A549 (cell line): ENCODE data around the gene CRB2.

Experiments used
- BHLHE40 ChIP-seq: IDR thresholded peaks from 2 replicates; pipeline ENCODE4 v1.6.1; 2012; ENCODE audit warnings: low read depth, low read length, inconsistent platforms
- CHD2 ChIP-seq: fragments of 150-350 bp; IDR thresholded peaks from 2 replicates; pipeline ENCODE4 v1.6.1; 2014; ENCODE audit warnings: low read length; ENCODE audit not compliant: partially characterized antibody
- EP300 ChIP-seq, 2 experiments: fragments of >200 bp; sonication (Bioruptor Twin); formaldehyde crosslinking; IDR thresholded peaks; 2 replicates in 1 of 2; 3 replicates in 1 of 2; pipeline ENCODE4 v1.6.1; 2016 to 2017
- ESRRA ChIP-seq: fragments of 150-350 bp; IDR thresholded peaks from 2 replicates; pipeline ENCODE4 v1.6.1; 2014; ENCODE audit warnings: mild to moderate bottlenecking, low read length, borderline replicate concordance
- MAFK ChIP-seq: fragments of 450-650 bp; IDR thresholded peaks from 2 replicates; pipeline ENCODE4 v1.6.1; 2014; ENCODE audit not compliant: partially characterized antibody
- MYC ChIP-seq: IDR thresholded peaks from 2 replicates; pipeline ENCODE4 v1.6.1; 2012; ENCODE audit warnings: mild to moderate bottlenecking, inconsistent platforms, low read length, improper control_type of control experiment, borderline replicate concordance
- POLR2A ChIP-seq: IDR thresholded peaks from 2 replicates; pipeline ENCODE4 v1.6.1; 2012; ENCODE audit warnings: mild to moderate bottlenecking, low read length
- RCOR1 ChIP-seq: fragments of 150-350 bp; IDR thresholded peaks from 2 replicates; pipeline ENCODE4 v1.6.1; 2014; ENCODE audit warnings: antibody characterized with exemption, low read length, low read depth
- RFX5 ChIP-seq: fragments of 450-650 bp; IDR thresholded peaks from 2 replicates; pipeline ENCODE4 v1.7.1; 2014; ENCODE audit warnings: antibody characterized with exemption, mild to moderate bottlenecking, moderate library complexity
- TF ChIP-seq, protein P1 (sequence below): fragments of >200 bp; sonication (Bioruptor Twin); formaldehyde crosslinking; IDR thresholded peaks from 3 replicates; pipeline ENCODE4 v1.5.1; 2016
- TF ChIP-seq, protein P2 (sequence below): fragments of 200-600 bp; sonication (generic); IDR thresholded peaks from 2 replicates; pipeline ENCODE4 v1.6.1; 2016; ENCODE audit warnings: antibody characterized with exemption, mild to moderate bottlenecking, moderate library complexity

DNA sequence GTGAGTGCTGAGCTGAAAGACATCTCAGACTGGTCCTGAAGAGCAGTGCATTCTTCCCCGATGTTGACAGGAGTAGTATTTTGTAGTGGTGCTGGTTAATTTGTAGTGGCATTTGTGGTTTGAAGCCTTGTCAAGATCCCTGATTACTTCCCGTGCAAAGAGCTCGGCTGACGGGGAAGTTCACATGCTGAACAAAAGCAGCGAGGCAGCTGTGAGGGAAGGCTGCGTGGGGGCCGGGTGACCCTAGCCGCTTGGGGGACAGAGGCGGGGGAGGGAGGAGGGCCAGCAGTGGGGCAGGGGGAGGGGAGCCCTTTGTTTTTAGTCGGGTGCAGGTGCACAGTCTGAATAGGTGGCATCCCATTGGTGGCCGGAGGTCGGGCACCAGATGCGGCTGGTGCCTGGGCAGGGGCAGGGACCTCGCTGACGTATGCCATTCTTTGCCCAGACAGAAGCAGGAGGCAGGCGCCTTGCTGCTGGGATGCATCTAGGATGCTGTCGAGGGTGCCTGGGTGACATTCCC, 64.7 kb downstream of the CRB2 start:
- TF ChIP-seq, protein P1, sequence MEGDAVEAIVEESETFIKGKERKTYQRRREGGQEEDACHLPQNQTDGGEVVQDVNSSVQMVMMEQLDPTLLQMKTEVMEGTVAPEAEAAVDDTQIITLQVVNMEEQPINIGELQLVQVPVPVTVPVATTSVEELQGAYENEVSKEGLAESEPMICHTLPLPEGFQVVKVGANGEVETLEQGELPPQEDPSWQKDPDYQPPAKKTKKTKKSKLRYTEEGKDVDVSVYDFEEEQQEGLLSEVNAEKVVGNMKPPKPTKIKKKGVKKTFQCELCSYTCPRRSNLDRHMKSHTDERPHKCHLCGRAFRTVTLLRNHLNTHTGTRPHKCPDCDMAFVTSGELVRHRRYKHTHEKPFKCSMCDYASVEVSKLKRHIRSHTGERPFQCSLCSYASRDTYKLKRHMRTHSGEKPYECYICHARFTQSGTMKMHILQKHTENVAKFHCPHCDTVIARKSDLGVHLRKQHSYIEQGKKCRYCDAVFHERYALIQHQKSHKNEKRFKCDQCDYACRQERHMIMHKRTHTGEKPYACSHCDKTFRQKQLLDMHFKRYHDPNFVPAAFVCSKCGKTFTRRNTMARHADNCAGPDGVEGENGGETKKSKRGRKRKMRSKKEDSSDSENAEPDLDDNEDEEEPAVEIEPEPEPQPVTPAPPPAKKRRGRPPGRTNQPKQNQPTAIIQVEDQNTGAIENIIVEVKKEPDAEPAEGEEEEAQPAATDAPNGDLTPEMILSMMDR, result no peak
- TF ChIP-seq BHLHE40 (no peak), MYC (no peak), POLR2A (no peak), EP300 (IDR thresholded peaks at IDR 0.05) (no peak), RFX5 (no peak), RCOR1 (no peak), ESRRA (no peak), MAFK (no peak), CHD2 (no peak)
- TF ChIP-seq, protein P2, sequence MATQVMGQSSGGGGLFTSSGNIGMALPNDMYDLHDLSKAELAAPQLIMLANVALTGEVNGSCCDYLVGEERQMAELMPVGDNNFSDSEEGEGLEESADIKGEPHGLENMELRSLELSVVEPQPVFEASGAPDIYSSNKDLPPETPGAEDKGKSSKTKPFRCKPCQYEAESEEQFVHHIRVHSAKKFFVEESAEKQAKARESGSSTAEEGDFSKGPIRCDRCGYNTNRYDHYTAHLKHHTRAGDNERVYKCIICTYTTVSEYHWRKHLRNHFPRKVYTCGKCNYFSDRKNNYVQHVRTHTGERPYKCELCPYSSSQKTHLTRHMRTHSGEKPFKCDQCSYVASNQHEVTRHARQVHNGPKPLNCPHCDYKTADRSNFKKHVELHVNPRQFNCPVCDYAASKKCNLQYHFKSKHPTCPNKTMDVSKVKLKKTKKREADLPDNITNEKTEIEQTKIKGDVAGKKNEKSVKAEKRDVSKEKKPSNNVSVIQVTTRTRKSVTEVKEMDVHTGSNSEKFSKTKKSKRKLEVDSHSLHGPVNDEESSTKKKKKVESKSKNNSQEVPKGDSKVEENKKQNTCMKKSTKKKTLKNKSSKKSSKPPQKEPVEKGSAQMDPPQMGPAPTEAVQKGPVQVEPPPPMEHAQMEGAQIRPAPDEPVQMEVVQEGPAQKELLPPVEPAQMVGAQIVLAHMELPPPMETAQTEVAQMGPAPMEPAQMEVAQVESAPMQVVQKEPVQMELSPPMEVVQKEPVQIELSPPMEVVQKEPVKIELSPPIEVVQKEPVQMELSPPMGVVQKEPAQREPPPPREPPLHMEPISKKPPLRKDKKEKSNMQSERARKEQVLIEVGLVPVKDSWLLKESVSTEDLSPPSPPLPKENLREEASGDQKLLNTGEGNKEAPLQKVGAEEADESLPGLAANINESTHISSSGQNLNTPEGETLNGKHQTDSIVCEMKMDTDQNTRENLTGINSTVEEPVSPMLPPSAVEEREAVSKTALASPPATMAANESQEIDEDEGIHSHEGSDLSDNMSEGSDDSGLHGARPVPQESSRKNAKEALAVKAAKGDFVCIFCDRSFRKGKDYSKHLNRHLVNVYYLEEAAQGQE, result no peak
